HG03432 (cell line): ENCODE results near the gene SNX24.

Experiments
- ATAC-seq: cut with Tn5 transposase; IDR thresholded peaks from one replicate; pipeline ENCODE4 v1.9.1; 2021; ENCODE audit warnings: mild to moderate bottlenecking, moderate library complexity; ENCODE audit not compliant: unreplicated experiment

SNX24 gene

GRCh38 chr5:122915717-122916461 lies 70.5 kb downstream of the SNX24 start:
- ATAC-seq: peak; percentile 97

DNA sequence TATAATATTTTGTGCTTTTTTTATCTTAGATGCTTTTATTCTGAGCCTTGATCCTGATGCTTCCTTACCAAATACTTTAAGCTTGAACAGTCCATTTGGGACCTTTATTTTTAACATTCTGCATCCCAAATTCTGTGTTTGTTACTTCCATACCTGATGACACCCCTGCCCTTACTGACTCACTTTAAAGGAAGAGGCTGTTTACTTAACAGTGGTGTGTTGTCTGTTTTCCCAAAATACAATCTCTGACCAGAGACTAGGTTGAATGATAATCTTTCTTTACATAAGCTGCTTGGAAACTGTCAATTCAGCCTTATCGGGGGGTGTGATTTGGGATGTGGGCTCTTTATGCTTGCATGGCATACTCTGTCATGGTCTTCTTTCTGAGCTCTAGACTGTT lies 71.1 kb downstream of the SNX24 start:
- ATAC-seq: no peak

DNA sequence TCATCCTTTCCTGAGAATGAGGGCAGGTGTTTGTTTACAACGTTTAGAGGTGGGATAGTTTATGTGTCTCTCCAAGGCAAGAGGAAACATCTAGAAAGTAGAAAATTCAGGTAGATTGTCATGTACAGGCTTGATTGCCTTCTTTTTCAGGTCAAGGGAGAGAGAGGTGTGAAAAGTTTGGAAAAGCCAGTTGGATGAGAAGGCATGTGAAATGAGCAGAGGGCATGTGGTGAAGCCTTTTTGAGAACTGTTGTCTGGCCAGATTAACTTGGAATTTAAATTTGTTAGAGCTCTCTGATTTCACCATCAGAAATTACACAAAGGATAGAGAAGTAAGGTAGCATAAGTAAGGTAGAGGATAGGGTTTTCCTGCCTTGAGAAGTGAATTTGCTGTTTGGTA lies 74.6 kb downstream of the SNX24 start:
- no peak for ATAC-seq

GRCh38 chr5:122921826-122922225 lies 76.4 kb downstream of the SNX24 start:
- ATAC-seq: no peak

- no peak for ATAC-seq
These were observed 78.8 kb downstream of the SNX24 start for GRCh38 chr5:122924203-122924602.

- ATAC-seq: no peak
These were observed 79.4 kb downstream of the SNX24 start for GRCh38 chr5:122924719-122925395.

DNA sequence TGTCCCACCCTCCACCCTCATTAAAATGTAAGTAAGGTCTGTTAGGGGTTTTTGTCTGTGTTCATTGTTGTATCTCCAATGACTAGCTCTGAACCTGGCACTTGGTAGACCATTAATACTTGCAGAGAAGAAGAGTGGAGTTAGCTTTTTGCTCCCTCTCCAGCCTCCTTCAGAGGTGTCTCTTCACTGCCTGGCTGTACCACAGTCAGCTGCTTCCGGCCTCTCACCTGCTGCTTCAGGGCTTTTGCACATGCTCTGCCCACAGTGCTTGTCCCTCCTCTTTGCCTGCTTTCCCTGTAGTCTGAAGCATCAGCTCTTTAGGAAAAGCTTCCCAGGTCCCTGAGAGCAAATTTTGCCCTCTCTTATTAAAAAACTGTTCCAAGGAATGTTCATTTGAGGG lies 83.6 kb downstream of the SNX24 start:
- no peak for ATAC-seq

DNA sequence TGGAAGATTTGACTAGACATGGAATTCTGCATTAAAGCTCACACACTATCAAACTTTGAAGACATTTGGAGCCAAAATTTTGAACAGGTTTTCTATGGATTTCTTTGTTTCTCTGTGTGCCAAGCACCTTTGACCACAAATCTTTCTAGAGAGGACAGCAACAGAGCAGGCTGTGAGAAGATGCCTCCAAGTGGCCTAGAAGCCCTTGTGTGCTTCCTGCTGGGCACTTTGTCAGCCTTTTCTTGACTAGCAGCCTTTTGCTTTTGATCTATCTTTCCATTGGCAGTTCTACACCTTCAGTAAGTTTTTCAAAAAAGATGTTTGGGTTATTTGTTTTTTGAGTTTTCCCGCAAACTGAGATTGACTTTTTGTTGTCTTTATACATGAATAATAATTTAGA lies 84.6 kb downstream of the SNX24 start:
- ATAC-seq: no peak

GRCh38 chr5:122933956-122934355 lies 88.5 kb downstream of the SNX24 start:
- no peak for ATAC-seq

DNA sequence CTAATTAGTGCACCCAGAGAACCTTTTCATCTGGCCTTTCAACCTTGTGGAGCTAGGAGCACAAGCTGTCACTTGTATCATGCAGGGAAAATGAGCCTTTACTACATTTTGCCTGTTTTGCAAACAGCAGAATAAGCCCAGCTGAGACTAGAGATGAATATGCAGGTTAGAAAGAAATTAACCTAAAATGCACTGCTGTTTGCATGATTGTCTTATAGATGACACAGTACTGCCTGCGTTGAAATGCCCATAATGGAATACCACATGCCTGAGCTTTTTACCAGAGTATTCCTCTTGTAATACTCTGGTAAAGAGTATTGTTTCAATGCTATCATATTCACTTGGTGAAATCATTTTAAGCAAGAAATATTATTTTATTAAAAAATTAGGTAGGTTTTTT lies 90.7 kb downstream of the SNX24 start:
- ATAC-seq: no peak

GRCh38 chr5:122937914-122938313 lies 92.5 kb downstream of the SNX24 start:
- ATAC-seq: no peak

GRCh38 chr5:122940890-122941289 lies 95.5 kb downstream of the SNX24 start:
- no peak for ATAC-seq

- peak; percentile 56 for ATAC-seq
These were observed 96.3 kb downstream of the SNX24 start for GRCh38 chr5:122941737-122942136.

- ATAC-seq: no peak
These were observed 96.9 kb downstream of the SNX24 start for GRCh38 chr5:122942164-122942914.

GRCh38 chr5:122943050-122943698 lies 97.8 kb downstream of the SNX24 start:
- no peak for ATAC-seq

DNA sequence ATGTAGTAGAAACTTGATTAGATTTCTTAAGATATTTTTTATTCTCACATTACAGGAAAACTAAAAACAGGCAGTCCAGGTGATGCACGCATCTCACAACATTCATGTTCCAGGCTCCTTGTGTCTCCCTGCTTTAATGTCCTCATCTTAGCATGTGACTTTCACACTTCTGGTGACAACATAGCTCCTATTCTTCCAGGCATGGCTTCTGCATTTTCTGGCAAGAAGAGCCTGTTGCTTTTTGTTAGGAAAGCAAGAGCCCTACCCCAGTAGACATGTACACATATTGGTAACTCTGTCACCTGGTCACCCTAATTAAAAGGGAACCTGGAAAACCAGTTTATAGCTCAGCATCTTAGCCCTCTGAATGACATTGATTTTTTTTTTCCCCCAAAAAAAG lies 98.6 kb downstream of the SNX24 start:
- no peak for ATAC-seq

- ATAC-seq: no peak
These were observed 102.0 kb downstream of the SNX24 start for GRCh38 chr5:122947372-122947771.

DNA sequence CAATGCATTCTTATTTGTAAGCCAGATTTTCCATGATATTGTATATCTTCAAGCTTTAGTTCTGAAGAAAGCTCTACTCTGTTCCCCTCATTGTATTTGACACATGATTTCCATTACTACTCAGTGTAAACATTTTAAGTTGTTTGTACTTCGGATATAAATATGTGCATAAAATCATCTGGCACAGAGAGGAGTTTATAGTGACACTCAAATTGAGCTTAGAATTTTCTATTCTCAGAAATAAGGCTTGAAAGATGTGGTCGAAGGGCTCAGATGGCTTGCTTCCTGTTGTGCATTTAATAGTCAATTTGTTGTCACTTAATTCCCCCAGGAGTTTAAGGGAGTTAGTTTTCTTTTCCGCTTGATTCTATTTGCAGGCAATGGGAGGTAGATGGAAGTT lies 102.4 kb downstream of the SNX24 start:
- ATAC-seq: no peak

GRCh38 chr5:122948319-122948718 lies 102.9 kb downstream of the SNX24 start:
- no peak for ATAC-seq

DNA sequence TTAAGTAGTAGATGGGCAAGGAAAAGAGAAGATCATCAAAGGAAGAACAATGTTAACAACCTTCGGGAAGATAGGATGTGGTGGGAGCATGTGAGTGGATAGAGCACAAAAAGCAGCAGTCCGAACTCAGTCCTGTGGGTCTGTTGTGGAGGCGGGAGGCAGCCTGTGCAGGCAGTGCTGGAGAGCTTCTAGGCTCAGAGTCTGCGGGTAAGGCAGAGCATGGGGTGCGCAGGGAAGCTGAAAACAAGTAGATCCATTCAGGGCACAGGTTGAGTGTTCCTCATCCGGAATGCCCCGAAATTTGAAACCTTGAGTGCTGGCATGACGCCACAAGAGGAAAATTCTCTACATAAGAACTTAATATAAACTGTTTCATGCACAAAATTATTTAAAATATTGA lies 106.2 kb downstream of the SNX24 start:
- ATAC-seq: no peak

GRCh38 chr5:122954719-122955118 lies 109.3 kb downstream of the SNX24 start:
- no peak for ATAC-seq
